Measurements from ENCODE around the gene GPX4.

The GPX4 gene

DNA sequence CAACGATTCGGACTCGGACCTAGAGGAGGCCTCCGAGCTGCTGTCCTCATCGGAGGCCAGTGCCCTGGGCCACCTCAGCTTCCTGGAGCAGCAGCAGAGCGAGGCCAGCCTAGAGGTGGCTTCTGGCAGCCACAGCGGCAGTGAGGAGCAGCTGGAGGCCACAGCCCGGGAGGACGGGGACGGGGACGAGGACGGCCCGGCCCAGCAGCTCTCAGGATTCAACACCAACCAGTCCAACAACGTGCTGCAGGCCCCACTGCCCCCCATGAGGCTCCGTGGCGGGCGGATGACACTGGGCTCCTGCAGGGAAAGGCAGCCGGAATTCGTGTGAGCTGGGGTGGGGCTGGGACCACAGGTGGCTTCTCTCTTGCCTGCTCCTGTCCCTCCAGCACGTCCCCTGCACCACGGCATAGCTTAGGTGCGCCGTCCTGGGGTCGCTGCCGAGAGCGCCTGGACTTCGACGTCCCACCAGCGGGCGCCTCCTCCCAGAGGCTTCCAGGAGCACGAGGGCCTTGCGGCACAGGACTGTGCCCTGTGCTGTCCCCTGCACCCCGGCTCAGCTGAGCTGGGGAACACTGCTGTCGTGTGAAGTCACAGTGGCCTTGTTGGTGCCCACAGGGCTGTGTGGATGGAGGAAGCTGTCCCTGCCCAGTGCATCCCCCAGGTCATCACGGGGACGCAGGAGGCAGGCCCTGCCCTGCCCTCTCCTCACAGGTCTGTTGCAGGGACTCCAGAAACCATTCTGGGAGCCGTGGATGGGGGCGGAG lies 17.9 kb upstream of the GPX4 start:
- no peak for DNase-seq

- no peak for DNase-seq
Observed at GRCh38 chr19:1086613-1087012, 17.2 kb upstream of the GPX4 start.

DNA sequence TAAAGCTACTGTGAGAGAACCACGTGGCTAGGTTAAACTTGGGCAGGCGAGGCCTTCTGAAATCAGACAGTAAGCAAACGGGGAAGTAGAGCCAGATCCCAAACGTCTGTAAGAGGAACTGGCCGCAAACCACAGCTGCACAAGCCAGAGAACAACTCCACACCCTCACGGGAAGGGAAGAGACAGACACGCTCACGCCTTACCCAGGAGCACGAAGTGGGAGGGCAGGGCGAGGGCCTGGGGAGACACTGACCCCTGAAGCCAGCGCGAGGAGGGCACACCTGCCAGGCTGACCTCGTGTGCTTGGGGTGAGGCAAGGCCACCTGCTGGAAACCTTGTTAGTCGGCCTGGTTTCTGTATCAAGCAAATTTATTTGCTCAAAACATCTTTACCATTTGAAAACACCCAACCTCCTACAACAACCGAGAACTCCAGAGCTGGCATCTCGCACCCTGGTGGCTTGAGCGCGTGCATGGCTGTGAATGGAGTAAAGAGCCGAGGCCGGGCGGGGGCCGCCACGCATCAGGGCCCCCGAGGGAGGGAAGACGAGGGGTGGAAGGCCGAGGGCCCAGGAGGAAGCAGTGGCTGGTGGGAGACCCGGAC lies 15.9 kb upstream of the GPX4 start:
- DNase-seq: no peak

DNA sequence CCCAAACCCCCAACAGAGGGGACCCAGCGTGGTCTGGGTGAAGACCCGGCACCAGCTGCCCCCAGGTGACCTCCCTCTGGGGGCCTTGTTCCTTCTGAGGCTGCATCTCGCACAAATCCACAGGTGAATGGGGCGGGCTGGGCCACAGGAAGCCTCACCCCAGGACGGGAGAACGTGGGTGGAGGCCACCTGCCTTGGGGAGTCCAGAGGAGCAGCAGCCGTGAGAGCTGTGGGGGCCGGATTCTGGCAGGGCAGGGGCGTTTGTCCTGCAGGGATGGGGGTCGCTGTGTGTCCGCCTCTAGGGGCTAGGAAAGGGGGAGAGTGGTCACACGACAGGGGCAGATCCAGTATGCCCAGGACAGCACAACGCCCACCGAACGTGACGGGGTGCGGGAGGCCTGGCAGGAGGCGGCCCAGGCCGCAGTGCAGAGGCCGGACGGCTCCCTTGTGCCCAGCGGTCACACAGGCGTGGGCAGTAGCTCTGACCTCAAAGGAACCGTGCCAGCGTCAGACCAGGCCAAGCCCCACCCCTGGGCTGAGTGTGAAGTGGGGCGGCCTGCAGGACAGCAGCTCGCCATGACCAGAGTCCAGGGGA lies 15.3 kb upstream of the GPX4 start:
- no peak for DNase-seq

DNA sequence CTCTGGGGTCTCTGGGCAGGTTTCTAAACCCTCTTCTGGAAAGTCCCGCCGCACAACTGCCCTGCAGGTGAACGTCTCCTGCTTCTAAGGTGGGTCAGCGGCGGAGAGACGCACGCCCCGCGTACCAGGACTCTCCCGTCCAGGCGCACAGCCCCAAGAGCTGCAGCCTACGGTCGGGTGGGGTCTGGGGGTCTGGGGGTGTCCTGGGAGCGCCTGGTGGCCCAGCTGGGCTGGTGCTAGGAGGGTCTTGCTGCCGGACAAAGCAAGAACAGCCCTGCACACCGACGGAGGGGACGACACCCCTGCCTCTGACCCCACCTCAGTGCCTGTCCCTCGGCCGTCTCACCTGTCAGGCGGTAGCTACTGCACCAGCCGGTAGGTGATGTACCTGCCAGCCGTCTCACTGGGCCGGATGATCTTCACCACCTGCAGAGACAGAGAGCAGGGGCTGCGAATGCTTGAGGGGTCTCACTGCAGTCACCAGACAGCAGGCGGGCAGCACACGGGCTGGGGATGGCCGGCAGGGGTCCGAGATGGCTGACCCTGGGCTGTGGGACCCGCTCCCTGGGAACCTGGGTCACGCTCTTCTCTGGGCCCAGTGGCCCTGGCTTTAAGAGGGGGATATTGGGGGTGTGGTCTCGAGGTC lies 14.5 kb upstream of the GPX4 start:
- no peak for DNase-seq

- no peak for DNase-seq
Observed at GRCh38 chr19:1089891-1090290, 13.9 kb upstream of the GPX4 start.

GRCh38 chr19:1090731-1091543 lies 12.9 kb upstream of the GPX4 start:
- no peak for DNase-seq

DNA sequence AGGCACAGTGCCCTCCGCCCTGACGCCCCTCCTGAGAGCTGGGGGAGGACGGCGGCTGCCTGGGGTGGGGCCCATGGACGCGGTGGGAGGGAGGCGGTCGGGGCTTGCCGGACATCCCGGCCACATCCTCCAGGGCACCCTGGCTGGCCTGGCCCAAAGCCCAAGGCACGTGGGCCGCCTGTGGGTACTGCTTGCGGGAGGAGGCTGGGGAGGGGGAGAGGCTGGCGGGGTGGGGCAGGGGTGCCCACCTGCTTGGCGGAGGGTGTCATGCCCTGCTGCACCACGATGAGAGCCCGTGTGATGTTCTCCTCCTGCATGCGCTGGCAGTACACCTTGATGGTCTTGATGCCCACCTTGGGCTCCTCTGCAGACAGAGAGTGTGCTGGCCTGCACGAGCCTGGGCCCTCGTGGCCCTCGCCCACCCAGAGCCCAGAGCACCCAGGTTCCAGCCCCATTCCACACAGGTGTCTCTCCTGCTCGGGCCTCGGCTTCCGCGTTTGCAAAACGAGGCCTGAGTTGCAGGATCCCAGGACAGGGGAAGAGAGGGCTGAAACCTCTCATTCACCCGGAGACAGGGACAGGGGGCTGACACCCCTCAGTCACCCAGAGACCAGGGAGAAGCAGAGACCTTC lies 12.1 kb upstream of the GPX4 start:
- DNase-seq: no peak

- no peak for DNase-seq
Observed at GRCh38 chr19:1093330-1093729, 10.5 kb upstream of the GPX4 start.

- no peak for DNase-seq
Observed at GRCh38 chr19:1093811-1094553, 9.8 kb upstream of the GPX4 start.

- no peak for DNase-seq
Observed at GRCh38 chr19:1094655-1094977, 9.2 kb upstream of the GPX4 start.

- peak; percentile 98 for DNase-seq
Observed at GRCh38 chr19:1094978-1095701, 8.7 kb upstream of the GPX4 start, which contains the start of gene POLR2E. Gene POLR2E (minus strand): TSS chr19:1095375. CDS start chr19:1095315, 60 bp downstream.

- DNase-seq: no peak
Observed at GRCh38 chr19:1097810-1098176, 6.0 kb upstream of the GPX4 start.

- no peak for DNase-seq
Observed at GRCh38 chr19:1098177-1099051, 5.4 kb upstream of the GPX4 start.

GRCh38 chr19:1101337-1101698 lies 2.5 kb upstream of the GPX4 start:
- DNase-seq: no peak

DNA sequence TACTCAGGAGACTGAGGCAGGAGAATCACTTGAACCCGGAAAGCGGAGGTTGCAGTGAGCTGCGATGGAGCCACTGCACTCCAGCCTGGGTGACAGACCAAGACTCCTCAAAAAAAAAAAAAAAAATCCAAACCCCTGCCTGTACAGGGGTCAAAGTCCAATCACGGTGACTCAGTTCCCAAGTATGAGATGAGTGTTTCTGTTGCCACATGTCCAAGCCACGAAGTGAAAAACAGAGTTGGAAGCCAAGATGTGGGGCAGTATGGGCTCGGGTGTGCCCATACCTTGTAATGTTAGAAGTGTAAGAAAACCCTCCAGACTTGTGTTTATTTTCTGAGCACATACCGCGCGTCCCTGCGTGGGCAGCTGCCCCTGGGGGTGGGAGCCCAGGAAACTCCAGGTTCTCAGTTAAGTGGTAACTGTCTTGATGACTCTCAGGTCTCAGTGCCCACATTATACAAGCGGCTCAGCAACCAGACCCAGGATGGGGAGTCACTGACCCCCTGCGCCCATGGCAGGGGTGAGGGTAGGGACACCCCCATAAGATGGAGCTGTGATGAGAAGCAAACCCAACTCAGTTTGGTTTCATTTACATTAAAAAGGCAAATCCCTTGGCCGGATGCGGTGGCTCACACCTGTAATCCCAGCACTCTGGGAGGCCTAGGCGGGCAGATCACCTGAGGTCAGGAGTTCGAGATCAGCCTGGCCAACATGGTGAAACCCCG lies 1.2 kb upstream of the GPX4 start:
- peak; percentile 99 for DNase-seq

DNA sequence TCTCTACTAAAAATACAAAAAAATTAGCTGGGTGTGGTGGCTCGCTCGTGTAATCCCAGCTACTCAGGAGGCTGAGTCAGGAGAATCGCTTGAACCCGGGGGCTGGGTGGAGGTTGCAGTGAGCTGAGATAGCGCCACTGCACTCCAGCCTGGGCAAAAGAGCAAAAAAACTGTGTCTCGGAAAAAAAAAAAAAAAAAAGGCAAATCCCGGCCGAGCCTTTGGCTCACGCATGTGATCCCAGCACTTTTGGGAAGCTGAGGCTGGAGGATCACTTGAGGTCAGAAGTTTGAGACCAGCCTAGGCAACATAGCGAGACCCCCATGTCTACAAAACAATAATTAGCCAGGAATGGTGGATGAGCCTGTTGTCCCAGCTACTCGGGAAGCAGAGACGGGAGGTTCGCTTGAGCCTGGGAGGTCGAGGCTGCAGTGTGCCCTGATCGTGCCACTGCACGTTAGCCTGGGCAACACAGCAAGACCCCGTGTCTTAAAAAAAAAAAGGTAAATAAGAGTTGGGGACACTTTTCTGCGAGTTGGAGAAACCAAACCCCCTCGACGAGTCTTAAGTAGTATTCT lies 574 bp upstream of the GPX4 start:
- peak; percentile 49 for DNase-seq

- peak; percentile 71 for DNase-seq
Observed at GRCh38 chr19:1104311-1105007, 665 bp downstream of the GPX4 start.
